ENCODE measurements around the gene GPAM. TPM values are rescaled to one million over a fixed set of nuclear protein-coding genes. Genes with fewer than 3 reads are reported as not detected.
"Not testable (repeated sequence)": the region's sequence is repeated elsewhere in the genome, so short reads cannot be mapped to it uniquely, and the experiment has no call there.

The GPAM gene
- total and polyA plus RNA-seq, 12 donors, result 10.7 to 36.6 (median 20.6) TPM

- no peak for DNase-seq
- 68 to 74% methylated on average over 4 of the region's 4 CpGs for WGBS, 2 donors
- H3K27ac ChIP-seq, result no peak overlapping the region
- no peaks in the 10 kb centered on the region for H3K36me3 ChIP-seq
- no peak overlapping the region for H3K4me3 ChIP-seq
- H3K27me3 ChIP-seq, result no peaks in the 10 kb centered on the region
- intact Hi-C loops (cut with DNase I), result no loop called here
- peaks cover 0 to 7% (median 1%) of the 10 kb centered on the region in 9 donors for H3K4me1 ChIP-seq
- no peak for ATAC-seq
- no peaks in the 10 kb centered on the region for H3K9me3 ChIP-seq
- TF ChIP-seq, protein P1, sequence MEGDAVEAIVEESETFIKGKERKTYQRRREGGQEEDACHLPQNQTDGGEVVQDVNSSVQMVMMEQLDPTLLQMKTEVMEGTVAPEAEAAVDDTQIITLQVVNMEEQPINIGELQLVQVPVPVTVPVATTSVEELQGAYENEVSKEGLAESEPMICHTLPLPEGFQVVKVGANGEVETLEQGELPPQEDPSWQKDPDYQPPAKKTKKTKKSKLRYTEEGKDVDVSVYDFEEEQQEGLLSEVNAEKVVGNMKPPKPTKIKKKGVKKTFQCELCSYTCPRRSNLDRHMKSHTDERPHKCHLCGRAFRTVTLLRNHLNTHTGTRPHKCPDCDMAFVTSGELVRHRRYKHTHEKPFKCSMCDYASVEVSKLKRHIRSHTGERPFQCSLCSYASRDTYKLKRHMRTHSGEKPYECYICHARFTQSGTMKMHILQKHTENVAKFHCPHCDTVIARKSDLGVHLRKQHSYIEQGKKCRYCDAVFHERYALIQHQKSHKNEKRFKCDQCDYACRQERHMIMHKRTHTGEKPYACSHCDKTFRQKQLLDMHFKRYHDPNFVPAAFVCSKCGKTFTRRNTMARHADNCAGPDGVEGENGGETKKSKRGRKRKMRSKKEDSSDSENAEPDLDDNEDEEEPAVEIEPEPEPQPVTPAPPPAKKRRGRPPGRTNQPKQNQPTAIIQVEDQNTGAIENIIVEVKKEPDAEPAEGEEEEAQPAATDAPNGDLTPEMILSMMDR (IDR thresholded peaks at IDR 0.05), result no peak
Measured at GRCh38 chr10:112203328-112204076, 19.9 kb upstream of the GPAM start.

DNA sequence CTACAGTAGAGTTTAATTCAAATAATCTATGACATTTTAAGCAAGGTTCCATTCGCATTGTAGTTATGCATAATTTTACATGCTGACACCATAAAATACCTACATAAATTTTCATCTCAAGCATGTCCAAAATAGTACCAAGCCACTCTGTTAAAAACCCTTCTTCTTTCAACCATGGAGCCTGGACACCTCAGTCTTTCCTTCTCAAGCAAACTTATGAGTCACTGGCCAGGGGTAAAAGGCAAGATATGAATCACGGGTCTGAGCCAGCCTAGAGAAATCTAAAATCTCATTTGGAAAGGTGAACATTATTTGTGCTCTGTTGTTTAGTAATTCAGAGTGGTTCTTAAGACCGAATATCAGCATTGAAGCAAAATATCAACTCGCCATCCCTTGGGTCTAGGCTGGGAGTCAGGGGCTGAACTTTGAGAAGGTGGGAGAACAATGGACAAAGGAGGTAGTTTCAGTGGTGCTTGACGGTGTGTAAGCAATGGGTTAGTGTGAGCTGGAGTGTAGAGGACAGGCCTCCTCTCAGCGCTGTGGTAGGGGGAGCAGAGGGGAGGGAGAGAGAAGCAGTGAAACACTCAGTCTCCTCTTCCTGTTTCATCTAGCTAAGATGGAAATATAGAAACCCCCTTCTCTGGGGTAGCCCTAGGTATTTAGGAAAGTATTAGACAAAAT, 19.1 kb upstream of the GPAM start:
- H3K27me3 ChIP-seq, result no peaks in the 10 kb centered on the region
- 81 to 87% methylated on average over 6 of the region's 6 CpGs for WGBS, 2 donors
- peaks cover 0 to 7% (median 0%) of the 10 kb centered on the region in 9 donors for H3K4me1 ChIP-seq
- no peaks in the 10 kb centered on the region for H3K9me3 ChIP-seq
- H3K27ac ChIP-seq, result no peak overlapping the region
- no peak for ATAC-seq
- no peak overlapping the region for H3K4me3 ChIP-seq
- intact Hi-C loops (cut with DNase I), result no loop called here
- TF ChIP-seq, protein P1 (IDR thresholded peaks at IDR 0.05), result no peak
- no peak for DNase-seq
- H3K36me3 ChIP-seq, result no peaks in the 10 kb centered on the region

GRCh38 chr10:112202076-112202475, 18.5 kb upstream of the GPAM start:
- H3K4me1 ChIP-seq, result peaks cover 0 to 7% (median 0%) of the 10 kb centered on the region in 9 donors
- H3K27me3 ChIP-seq, result no peaks in the 10 kb centered on the region
- DNase-seq (no peak), ATAC-seq (no peak)
- intact Hi-C loops (cut with DNase I), result no loop called here
- no peak overlapping the region for H3K27ac ChIP-seq
- no peak overlapping the region for H3K4me3 ChIP-seq
- 80 to 81% methylated on average over 1 of the region's 1 CpG for WGBS, 2 donors
- no peaks in the 10 kb centered on the region for H3K36me3 ChIP-seq
- no peaks in the 10 kb centered on the region for H3K9me3 ChIP-seq
- TF ChIP-seq, protein P1 (IDR thresholded peaks at IDR 0.05), result no peak

GRCh38 chr10:112201334-112201733, 17.8 kb upstream of the GPAM start:
- WGBS, 2 donors, result 14 to 28% methylated on average over 1 of the region's 1 CpG
- H3K27ac ChIP-seq, result no peak overlapping the region
- ATAC-seq, result peak in 7 of 8 donors; percentile 38 to 89 (median 78)

DNA sequence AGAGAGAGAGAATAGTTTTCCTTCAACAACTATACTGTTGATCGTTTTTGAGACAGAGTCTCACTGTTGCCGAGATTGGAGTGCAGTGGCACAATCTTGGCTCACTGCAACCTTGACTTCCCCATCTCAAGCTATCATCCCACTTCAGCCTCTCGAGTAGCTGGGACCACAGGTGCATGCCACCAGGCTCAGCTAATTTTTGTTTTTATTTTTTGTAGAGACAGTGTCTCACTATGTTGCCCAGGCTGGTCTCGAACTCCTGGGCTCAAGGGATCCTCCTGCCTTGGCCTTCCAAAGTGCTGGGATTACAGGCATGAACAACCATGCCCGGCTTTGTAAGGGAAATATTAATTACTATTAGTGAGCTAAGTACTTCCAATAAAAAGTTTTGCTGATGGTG, 16.7 kb upstream of the GPAM start:
- H3K9me3 ChIP-seq; ATAC-seq; H3K27ac ChIP-seq; H3K4me1 ChIP-seq; H3K4me3 ChIP-seq; DNase-seq; H3K36me3 ChIP-seq; intact Hi-C loops (cut with DNase I); H3K27me3 ChIP-seq: not testable (repeated sequence)
- 82 to 84% methylated on average over 5 of the region's 5 CpGs for WGBS, 2 donors

More at GRCh38 chr10:112201334-112201733, 17.8 kb upstream of the GPAM start:
- H3K9me3 ChIP-seq, result no peaks in the 10 kb centered on the region
- peaks cover 0 to 7% (median 0%) of the 10 kb centered on the region in 9 donors for H3K4me1 ChIP-seq
- no peak for DNase-seq
- TF ChIP-seq, protein P1 (IDR thresholded peaks at IDR 0.05), result no peak
- H3K4me3 ChIP-seq, result no peak overlapping the region
- no peaks in the 10 kb centered on the region for H3K36me3 ChIP-seq
- intact Hi-C loops (cut with DNase I), result no loop called here
- H3K27me3 ChIP-seq, result no peaks in the 10 kb centered on the region

- H3K4me1 ChIP-seq, H3K4me3 ChIP-seq, H3K27me3 ChIP-seq, H3K36me3 ChIP-seq, H3K9me3 ChIP-seq, H3K27ac ChIP-seq, ATAC-seq, DNase-seq: not testable (repeated sequence)
- no CpG with 5 or more reads among the region's 2 CpGs for WGBS, 2 donors
- intact Hi-C loops (cut with DNase I), result loop anchor here in 1 of 10 donors (10.0 kb wide), 1 partner anchor 227 kb away; no protein-coding TSS in a partner anchor
Measured at GRCh38 chr10:112197662-112198061, 14.1 kb upstream of the GPAM start.
